ENCODE results near the gene ARHGEF33. TPM values are rescaled to one million over a fixed set of nuclear protein-coding genes. Genes with fewer than 3 reads are reported as not detected.

The ARHGEF33 gene
- total RNA-seq, 1 experiment from 2014 or later = 0.04 TPM

DNA sequence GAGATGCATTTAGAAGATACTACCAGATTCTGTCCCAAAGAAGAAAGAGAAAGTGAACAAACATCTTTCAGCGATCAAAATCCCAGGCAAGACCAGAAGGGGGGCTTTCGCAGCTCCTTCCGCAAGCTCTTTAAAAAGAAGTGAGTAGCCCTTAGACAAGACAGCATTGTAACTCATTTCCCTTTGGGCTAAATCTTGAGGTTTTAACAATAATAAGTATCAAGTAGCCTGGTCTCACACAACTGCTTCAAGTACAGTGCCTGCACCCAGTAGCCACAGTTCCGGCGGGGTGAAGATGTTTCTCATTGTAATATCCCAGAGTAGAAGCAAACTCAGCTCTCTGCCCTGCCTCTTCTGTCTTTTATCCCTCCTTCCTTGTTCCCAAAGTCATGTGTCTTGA, 76.3 kb downstream of the ARHGEF33 start:
- Histone ChIP-seq H3K9me3 (ENCODE audit: low read length) (no peaks in the 10 kb centered on the region), H2AFZ (ENCODE audit: low read length) (no peak overlapping the region), H3K9ac (ENCODE audit: low read length) (no peak overlapping the region), H3K79me2 (ENCODE audit: low read length) (no peaks in the 10 kb centered on the region), H3K4me2 (ENCODE audit: low read length) (no peak overlapping the region), H3K27ac (ENCODE audit: low read length) (no peak overlapping the region), H4K20me1 (ENCODE audit: low read length) (no peaks in the 10 kb centered on the region), H3K9me2 (replicated peaks; ENCODE audit: low read length) (no peaks in the 10 kb centered on the region), H3K4me1 (ENCODE audit: insufficient read depth, low read length) (no peaks in the 10 kb centered on the region), H3K36me3 (ENCODE audit: low read depth, low read length) (no peaks in the 10 kb centered on the region), H3F3A (ENCODE audit: low read length, unreplicated experiment) (no peaks in the 10 kb centered on the region), H3K27me3 (ENCODE audit: low read length) (no peaks in the 10 kb centered on the region), H3K4me3 (ENCODE audit: low read length) (no peak overlapping the region)
- TF ChIP-seq CTCF (conservative IDR thresholded peaks at IDR 0.05; ENCODE audit: low read depth, low read length) = no peak
- no peak for TF ChIP-seq EZH2phosphoT487 (IDR thresholded peaks at IDR 0.05; ENCODE audit: borderline replicate concordance, low read length)
- TF ChIP-seq EZH2 (IDR thresholded peaks at IDR 0.05; ENCODE audit: low read length, unreplicated experiment) = no peak
- no TSS peak for BruUV-seq (replicated peaks)
- POLR2A ChIA-PET (ENCODE audit: unreplicated experiment) = no interaction called here
- CTCF ChIA-PET = interaction anchor here (0.6 kb wide), 1 partner anchor 19 kb away, joined by 4 read pairs; no protein-coding TSS in a partner anchor
- DNase-seq (no peak), ATAC-seq (no peak)
- intact Hi-C loops (cut with micrococcal nuclease) = no loop called here

GRCh38 chr2:38966678-38967077, 77.0 kb downstream of the ARHGEF33 start:
- H3K9ac ChIP-seq (ENCODE audit: low read length) = no peak overlapping the region
- DNase-seq (no peak), ATAC-seq (no peak)
- H3K27ac ChIP-seq (ENCODE audit: low read length) = no peak overlapping the region
- no peak overlapping the region for H2AFZ ChIP-seq (ENCODE audit: low read length)
- H3K27me3 ChIP-seq (ENCODE audit: low read length) = no peaks in the 10 kb centered on the region
- no peaks in the 10 kb centered on the region for H3K36me3 ChIP-seq (ENCODE audit: low read depth, low read length)
- H3K4me1 ChIP-seq (ENCODE audit: insufficient read depth, low read length) = no peaks in the 10 kb centered on the region
- H3K9me2 ChIP-seq (replicated peaks; ENCODE audit: low read length) = no peaks in the 10 kb centered on the region
- ChIA-PET POLR2A (ENCODE audit: unreplicated experiment) (no interaction called here), CTCF (no interaction called here)
- H3K79me2 ChIP-seq (ENCODE audit: low read length) = no peaks in the 10 kb centered on the region
- BruUV-seq (replicated peaks) = no TSS peak
- TF ChIP-seq EZH2phosphoT487 (IDR thresholded peaks at IDR 0.05; ENCODE audit: borderline replicate concordance, low read length) (no peak), CTCF (conservative IDR thresholded peaks at IDR 0.05; ENCODE audit: low read depth, low read length) (no peak), EZH2 (IDR thresholded peaks at IDR 0.05; ENCODE audit: low read length, unreplicated experiment) (no peak)
- H3K4me2 ChIP-seq (ENCODE audit: low read length) = no peak overlapping the region
- no peaks in the 10 kb centered on the region for H4K20me1 ChIP-seq (ENCODE audit: low read length)
- no peak overlapping the region for H3K4me3 ChIP-seq (ENCODE audit: low read length)
- no peaks in the 10 kb centered on the region for H3K9me3 ChIP-seq (ENCODE audit: low read length)
- H3F3A ChIP-seq (ENCODE audit: low read length, unreplicated experiment) = no peaks in the 10 kb centered on the region
- intact Hi-C loops (cut with micrococcal nuclease) = no loop called here

GRCh38 chr2:38968021-38968420, 78.3 kb downstream of the ARHGEF33 start:
- no TSS peak for BruUV-seq (replicated peaks)
- DNase-seq = no peak
- H3K9me2 ChIP-seq (replicated peaks; ENCODE audit: low read length) = 0 out of 2 replicates have a peak, but pooled peaks cover under 1% of the 10 kb centered on the region
- H3K4me2 ChIP-seq (ENCODE audit: low read length) = no peak overlapping the region
- no peak for TF ChIP-seq CTCF (conservative IDR thresholded peaks at IDR 0.05; ENCODE audit: low read depth, low read length)
- TF ChIP-seq EZH2phosphoT487 (IDR thresholded peaks at IDR 0.05; ENCODE audit: borderline replicate concordance, low read length) = no peak
- TF ChIP-seq EZH2 (IDR thresholded peaks at IDR 0.05; ENCODE audit: low read length, unreplicated experiment) = no peak
- no peaks in the 10 kb centered on the region for H3K9me3 ChIP-seq (ENCODE audit: low read length)
- H3K27ac ChIP-seq (ENCODE audit: low read length) = no peak overlapping the region
- ChIA-PET POLR2A (ENCODE audit: unreplicated experiment) (no interaction called here), CTCF (no interaction called here)
- no peaks in the 10 kb centered on the region for H3K36me3 ChIP-seq (ENCODE audit: low read depth, low read length)
- H2AFZ ChIP-seq (ENCODE audit: low read length) = no peak overlapping the region
- H3F3A ChIP-seq (ENCODE audit: low read length, unreplicated experiment) = no peaks in the 10 kb centered on the region
- no peak for ATAC-seq
- H3K9ac ChIP-seq (ENCODE audit: low read length) = no peak overlapping the region
- intact Hi-C loops (cut with micrococcal nuclease) = no loop called here
- no peaks in the 10 kb centered on the region for H3K27me3 ChIP-seq (ENCODE audit: low read length)
- no peaks in the 10 kb centered on the region for H4K20me1 ChIP-seq (ENCODE audit: low read length)
- H3K79me2 ChIP-seq (ENCODE audit: low read length) = no peaks in the 10 kb centered on the region
- no peak overlapping the region for H3K4me3 ChIP-seq (ENCODE audit: low read length)
- no peaks in the 10 kb centered on the region for H3K4me1 ChIP-seq (ENCODE audit: insufficient read depth, low read length)

All from PC-3 (cell line).